ENCODE results near the gene NQO2.

- TF ChIP-seq CTCF (IDR thresholded peaks at IDR 0.05; ENCODE audit: borderline replicate concordance, extremely low read depth, low read length, poor library complexity, severe bottlenecking) (no peak), EZH2 (IDR thresholded peaks at IDR 0.05; ENCODE audit: borderline replicate concordance, low read depth, low read length, severe bottlenecking) (no peak)
These were observed 34.7 kb upstream of the NQO2 start for GRCh38 chr6:2964793-2965505.

All from DND-41 (cell line).